Limb (tissue), 2 donors: ENCODE data around the gene LAMC3.

Experiments
- DNase-seq, 2 donors: peaks; one replicate each; pipeline ENCODE4 v3.0.0-alpha.2; 2016; ENCODE audit errors: extremely low spot score in 2 of 2

Gene LAMC3

GRCh38 chr9:131043646-131044045 lies 34.7 kb downstream of the LAMC3 start:
- DNase-seq, result no peak

- DNase-seq, result no peak
Observed at GRCh38 chr9:131045300-131046092, 36.5 kb downstream of the LAMC3 start.

- DNase-seq, result no peak
Observed at GRCh38 chr9:131046093-131046380, 37.1 kb downstream of the LAMC3 start.

DNA sequence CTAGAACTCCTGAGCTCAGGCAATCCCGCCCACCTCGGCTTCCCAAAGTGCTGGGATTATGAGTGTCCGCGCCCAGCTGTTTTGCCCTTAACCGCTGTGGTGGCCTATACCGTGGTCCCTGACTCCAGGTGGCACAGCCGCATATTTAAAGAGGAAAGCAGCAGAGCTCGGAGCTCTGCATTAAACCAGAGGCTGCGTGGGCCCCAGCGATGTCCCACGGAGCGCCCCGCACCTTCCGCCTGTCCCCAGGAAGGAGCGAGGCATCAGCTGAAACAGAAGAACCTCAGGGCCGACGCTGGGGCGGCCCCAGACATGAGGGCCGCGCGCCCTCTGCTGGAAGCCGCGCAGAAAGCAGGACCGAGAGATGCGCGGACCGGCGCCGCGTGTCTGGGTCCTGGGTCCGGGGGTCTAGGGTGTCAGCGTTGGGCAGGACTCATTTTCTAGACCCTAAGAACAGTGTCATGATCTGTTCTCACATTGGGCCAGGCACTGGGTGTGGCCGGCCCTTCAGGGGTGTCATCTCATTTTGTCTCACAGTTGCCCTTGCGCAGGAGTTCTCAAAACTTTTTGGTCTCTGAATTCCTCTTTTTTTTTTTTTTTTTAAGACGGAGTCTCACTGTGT lies 37.7 kb downstream of the LAMC3 start:
- peak; percentile 49 to 84 for DNase-seq

DNA sequence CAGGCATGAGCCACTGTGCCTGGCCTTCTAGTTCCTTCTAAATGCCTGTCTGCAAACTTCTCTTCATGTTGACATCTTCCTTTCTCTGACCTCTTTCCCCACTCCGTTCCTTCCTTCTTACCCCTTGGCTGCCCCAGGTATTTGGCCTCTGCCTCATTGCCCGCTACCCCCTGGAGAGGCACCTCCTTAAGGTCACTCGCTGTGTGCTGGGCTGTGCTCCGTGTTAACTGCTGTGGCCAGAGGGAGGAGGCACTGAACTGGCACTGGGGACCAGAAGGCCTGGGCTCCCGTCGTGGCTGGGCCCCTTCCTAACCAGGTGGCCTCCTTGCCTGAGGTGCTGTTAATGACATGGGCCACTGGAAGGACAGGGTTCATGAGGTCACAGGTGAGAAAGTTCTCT lies 39.4 kb downstream of the LAMC3 start:
- DNase-seq, result no peak

GRCh38 chr9:131048820-131049219 lies 39.8 kb downstream of the LAMC3 start:
- no peak for DNase-seq

DNA sequence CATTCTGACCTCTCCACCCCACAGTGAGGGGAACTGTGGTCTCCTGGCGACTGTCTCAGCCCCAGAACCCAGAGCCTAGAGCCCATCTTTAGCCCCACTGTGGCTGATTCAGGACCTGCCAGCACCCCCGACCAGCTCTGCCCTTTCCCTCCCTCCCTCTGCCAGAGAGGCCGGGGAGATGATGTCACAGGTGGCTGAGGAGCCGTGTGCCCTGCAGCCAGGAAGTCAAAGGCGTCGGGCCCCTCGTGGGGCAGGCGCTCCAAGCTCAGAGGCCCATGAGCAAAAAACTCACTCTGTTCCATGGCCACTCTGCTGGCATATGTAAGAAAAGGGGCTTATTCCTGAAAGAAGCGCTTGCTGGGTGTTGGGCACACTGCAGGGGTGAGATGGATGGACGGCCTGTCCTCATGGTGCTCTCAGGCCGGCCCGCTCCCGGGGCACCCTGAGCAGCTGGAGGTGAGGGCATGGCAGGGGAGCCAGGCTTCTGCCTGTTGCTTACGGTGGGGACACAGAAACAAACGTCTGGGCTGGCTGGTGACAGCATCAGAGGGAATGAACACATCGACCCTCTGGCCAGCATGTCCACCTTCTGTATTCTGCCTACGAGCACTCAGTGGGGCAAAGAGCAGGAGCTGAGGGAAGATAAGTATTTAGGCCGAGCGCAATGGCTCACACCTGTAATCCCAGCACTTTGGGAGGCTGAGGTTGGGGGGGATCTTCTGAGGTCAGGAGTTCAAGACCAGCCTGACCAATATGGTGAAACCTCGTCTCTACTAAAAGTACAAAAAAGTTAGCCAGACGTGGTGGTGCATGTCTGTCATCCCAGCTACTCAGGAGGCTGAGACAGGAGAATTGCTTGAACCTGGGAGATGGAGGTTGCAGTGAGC lies 41.1 kb downstream of the LAMC3 start:
- DNase-seq, result no peak

GRCh38 chr9:131050831-131051230 lies 41.9 kb downstream of the LAMC3 start:
- DNase-seq, result no peak

DNA sequence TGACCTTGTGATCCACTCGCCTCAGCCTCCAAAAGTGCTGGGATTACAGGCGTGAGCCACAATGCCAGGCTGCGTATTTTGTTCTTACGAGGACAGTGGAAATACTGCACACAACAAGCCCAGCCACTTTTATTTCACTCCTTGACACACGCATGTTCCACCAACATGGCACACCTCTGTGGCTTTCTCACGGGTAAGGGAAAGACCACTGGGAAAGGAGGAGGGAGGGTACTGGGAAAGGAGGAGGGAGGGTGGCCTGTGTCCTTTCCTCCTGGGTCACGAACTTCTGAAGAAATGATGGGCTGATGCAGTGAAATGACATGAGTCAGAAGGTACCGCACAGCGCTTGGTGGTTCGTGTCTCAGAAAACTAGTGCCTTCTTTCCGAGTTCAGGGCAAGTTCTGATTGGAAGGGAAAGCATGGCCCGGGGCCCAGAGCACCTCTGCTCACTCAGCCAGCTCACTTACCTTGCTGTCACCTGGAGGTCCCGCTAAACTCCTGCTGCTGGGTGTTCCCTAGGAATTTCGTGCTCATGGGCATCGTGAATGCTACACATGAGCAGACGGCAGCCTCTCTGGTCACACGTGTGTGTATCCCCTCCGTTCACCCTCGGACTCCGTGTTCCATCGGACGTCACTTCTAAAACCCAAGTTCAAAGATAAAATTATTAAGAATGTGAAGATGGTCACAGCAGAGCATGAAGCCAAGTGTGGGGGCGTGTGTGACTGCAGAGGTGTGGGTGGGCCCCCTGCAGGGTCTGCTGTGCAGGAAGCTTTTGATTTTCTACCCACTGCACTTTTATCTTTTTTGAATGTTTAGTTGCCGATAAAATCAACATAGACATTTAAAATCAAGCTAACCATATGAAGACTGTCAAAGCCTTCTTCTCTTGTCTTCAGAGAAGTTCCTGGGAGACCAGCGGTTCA lies 42.9 kb downstream of the LAMC3 start:
- DNase-seq, result no peak

- DNase-seq, result no peak
Observed at GRCh38 chr9:131053896-131054295, 44.9 kb downstream of the LAMC3 start.

- no peak for DNase-seq
Observed at GRCh38 chr9:131056781-131057506, 48.0 kb downstream of the LAMC3 start.

DNA sequence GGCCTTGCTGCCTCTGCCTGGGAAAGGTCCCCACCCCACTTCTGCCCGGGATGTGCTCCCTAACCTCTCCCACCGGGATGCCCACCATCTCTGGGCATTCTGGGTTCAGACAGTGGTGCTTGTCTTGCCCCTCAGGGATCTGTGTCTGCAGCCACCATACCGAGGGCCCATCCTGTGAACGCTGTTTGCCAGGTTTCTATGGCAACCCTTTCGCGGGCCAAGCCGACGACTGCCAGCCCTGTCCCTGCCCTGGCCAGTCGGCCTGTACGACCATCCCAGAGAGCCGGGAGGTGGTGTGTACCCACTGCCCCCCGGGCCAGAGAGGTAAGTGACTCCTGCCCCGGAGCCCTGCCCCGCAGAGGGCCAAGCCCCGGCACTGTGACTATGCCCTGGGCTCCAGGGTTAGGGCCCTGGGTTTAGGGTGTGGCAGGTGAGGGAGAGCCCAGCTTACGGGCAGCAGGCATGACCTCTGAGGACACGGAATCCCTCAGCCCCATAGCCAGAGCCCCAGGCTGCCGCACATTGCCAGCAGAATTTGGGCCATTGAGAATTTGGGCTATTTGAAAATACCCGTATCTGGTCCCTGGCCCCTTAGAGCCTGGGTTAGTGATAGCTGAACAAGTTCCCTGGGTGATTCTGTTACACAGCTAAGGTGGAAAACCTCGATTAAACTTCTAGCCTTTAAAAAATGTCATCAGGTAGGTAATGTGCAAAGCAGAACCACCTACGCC lies 52.1 kb downstream of the LAMC3 start:
- no peak for DNase-seq

DNA sequence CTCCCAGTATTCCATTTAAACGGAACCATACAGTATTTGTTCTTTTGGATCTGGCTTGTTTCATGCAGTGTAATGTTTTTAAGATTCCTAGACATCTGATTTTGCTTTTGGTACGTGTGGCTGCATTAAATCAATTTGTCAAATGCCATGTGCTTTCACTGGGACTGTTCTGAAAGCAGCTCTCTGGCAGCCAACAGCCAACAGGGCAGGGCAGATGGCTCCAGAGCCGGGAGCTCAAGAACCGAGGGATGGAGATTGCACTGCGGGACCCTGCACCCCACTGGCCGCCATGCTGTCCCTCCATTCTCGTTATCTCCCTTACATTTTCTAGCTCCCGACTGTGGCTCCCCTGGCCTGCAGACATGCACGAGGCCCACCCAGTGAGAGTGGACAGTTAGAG lies 54.0 kb downstream of the LAMC3 start:
- no peak for DNase-seq

- no peak for DNase-seq
Observed at GRCh38 chr9:131065599-131065998, 56.6 kb downstream of the LAMC3 start.

DNA sequence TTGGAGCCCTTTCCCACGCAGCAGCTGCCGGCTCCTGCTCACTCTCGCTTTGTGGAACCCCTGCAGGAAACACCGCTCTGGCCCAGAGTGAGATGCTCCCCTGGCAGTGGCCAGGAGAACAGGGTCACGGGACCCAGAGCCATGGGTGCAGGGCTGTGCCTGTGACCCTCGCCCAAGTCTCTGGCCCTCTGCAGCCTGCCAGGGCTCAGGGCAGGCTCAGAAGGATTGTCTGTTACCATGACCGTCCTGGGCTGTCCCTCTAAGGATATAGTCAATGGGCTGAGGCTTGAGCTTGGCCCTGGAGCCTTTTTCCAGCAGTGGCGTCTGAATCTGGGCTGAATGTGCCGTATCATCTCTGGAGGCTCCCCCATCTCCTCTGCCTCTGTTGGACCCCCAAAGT lies 58.7 kb downstream of the LAMC3 start:
- DNase-seq, result no peak

DNA sequence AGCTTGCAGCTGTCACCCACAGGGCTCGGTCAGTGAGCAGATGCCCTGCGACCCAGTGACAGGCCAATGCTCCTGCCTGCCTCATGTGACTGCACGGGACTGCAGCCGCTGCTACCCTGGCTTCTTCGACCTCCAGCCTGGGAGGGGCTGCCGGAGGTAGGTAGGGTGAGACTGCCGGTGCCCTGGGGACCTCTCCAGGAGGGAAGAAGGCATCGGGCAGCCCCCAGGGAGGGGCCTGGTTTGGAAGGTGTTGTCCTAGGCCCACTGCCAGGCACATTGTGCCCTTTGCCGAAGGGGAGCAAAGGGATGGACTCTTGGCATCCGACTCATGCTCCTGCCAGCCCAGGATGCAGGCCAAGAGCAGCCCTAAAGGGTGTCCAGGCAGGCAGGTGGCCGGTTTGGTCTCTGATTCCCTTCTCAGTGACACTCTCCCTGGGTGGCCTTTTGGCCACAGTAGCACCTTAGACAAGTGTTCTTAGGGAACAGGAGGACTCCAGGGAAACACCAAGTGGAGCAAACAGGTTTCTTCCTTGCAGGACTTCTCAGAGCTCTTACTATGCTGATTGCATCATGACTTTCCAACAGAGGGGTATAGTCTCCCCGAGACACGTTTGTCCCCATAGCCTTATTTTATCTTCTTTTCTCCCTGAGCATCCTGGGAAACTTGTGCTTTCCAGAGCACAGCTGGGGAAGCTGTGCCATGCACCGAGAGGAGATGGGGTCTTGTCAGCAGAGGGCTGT lies 59.3 kb downstream of the LAMC3 start:
- no peak for DNase-seq

DNA sequence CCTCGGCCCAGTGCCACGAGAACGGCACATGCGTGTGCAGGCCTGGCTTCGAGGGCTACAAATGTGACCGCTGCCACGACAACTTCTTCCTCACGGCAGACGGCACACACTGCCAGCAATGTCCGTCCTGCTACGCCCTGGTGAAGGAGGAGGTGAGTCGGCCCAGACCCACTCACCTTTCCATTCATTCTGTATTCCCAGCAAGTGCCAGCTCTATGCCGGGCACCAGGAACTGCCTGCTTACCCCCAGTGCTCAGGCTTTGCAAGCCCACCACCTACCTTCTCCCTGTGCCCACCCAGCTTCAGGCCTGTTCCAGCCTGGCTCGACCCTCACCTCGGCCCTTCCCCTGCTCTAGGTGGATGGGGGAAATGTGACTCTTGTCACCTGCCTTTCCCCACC lies 60.7 kb downstream of the LAMC3 start:
- no peak for DNase-seq

DNA sequence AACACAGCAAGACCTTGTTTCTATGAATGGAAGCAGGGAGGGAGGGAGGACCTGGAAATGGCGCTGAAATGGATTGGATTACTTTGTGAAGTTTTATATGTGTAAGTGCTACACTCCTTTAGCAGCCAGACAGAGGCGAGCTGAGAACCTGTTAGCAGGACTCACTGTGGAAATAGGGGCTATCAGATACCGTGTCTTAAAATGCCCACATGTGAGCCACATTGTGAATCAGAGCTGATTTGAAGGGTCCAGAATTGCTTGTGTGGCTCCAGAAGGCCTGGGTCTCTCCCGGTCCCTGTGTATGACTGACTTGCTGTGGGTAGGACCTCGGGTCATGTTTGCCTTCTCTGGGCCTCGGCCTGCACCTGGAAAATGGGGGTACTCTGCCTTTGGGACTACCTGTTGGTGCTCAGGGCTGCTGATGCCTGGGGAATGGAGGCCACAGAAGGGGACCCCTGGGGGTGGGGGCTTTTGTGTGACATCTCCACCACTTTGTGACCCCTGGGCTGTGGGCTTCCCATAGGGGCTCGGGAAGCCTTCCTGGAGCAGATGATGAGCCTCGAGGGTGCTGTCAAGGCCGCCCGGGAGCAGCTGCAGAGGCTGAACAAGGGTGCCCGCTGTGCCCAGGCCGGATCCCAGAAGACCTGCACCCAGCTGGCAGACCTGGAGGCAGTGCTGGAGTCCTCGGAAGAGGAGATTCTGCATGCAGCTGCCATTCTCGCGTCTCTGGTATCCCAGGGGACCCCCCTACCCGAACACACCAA lies 63.3 kb downstream of the LAMC3 start:
- no peak for DNase-seq

DNA sequence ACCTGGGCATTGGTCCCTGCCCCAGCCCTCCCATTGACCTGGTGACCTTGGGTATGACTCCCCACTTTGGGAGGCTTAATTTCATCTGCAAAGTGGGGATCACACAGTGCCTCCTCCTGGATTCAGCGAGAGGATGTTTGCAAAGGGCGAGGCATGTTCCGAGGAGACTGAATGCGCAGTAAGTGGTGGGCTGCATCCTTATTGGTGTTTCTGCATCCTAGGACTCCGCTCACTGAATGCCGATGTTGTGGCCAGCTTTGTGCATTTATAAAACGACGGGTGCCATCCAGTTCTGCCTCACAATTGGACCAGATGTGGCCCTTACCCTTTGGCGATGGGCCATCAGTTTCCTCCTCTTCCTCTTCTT lies 63.9 kb downstream of the LAMC3 start:
- DNase-seq, result no peak
